Chondrocyte (in vitro differentiated cells): ENCODE data around the gene SGSM2. TPM values are rescaled to one million over a fixed set of nuclear protein-coding genes. Genes with fewer than 3 reads are reported as not detected.

Experiments used
- DNase-seq: peaks from one replicate; pipeline ENCODE4 v3.0.0; 2021; ENCODE audit warnings: mixed read lengths, low spot score
- H3K27ac Mint-ChIP-seq: one replicate; pipeline ENCODE4 v1.8.0; 2021; ENCODE audit warnings: mild to moderate bottlenecking, moderate library complexity, mixed read lengths; ENCODE audit not compliant: unreplicated experiment
- H3K27me3 Mint-ChIP-seq: 2 replicates; pipeline ENCODE4 v1.8.0; 2021; ENCODE audit warnings: low read depth, mixed read lengths
- H3K36me3 Mint-ChIP-seq: 2 replicates; pipeline ENCODE4 v1.8.0; 2021; ENCODE audit warnings: low read depth, mixed read lengths
- H3K4me1 Mint-ChIP-seq: 2 replicates; pipeline ENCODE4 v1.8.0; 2021; ENCODE audit warnings: low read depth, mild to moderate bottlenecking, mixed read lengths
- H3K4me3 Mint-ChIP-seq: one replicate; pipeline ENCODE4 v1.8.0; 2021; ENCODE audit warnings: mild to moderate bottlenecking, moderate library complexity, mixed read lengths; ENCODE audit not compliant: unreplicated experiment
- H3K9me3 Mint-ChIP-seq: 2 replicates; pipeline ENCODE4 v1.8.0; 2021; ENCODE audit warnings: low read depth, mixed read lengths
- total RNA-seq: library from RNA; stranded (reverse); gene quantifications from 3 replicates; pipeline ENCODE4 v1.2.1, GENCODE V29; 2021
- TF ChIP-seq, protein P1 (sequence below): fragments of 200-600 bp; sonication (generic); IDR thresholded peaks from 2 replicates; pipeline ENCODE4 v1.5.0; 2021; ENCODE audit warnings: antibody characterized with exemption, mild to moderate bottlenecking, moderate library complexity

SGSM2 gene
- total RNA-seq, 1 donor from 2014 or later, result 43.2 TPM

DNA sequence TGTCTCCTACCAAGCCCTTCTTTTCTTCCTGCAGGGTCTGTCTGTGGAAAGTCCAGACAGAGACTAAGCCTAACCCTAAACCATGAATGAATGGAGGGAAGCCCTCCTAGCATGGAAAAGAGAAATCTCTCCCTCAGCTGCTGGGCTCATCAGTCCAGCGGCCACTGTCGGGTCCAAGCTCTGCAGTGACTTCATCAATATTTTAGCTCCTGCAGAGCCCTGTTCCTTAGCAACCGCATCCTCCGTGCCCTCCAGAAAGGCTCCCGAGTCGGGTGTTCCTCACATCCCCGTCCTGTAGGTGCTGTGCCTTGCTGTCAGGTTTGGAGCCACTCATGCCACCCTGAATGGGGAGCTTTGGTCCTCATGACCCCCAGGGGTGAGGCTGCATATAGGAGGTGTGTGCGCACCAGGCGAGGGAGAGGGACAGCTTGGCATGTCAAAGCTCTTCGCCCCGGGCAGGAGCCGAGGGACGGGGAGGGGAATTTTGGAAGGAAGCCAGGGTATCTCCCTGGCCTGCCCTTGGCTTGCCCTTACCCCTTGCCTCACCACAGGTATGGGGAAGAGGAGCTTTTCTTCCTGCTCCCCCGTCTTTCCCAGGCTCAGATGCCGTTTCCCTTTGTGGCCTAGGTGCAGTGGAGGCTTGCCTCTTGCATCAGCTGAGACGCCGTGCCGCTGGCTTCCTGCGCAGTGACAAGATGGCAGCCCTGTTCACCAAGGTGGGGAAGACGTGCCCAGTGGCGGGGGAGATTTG is 23.9 kb downstream of the SGSM2 start:
- H3K9me3 Mint-ChIP-seq, result no peaks in the 10 kb centered on the region
- H3K27me3 Mint-ChIP-seq, result no peaks in the 10 kb centered on the region
- no peak overlapping the region for H3K4me3 Mint-ChIP-seq
- H3K36me3 Mint-ChIP-seq, result peaks cover 12% of the 10 kb centered on the region
- no peak for DNase-seq
- peaks cover 20% of the 10 kb centered on the region for H3K4me1 Mint-ChIP-seq
- peak overlapping the region; percentile 27 for H3K27ac Mint-ChIP-seq
- TF ChIP-seq, protein P1, sequence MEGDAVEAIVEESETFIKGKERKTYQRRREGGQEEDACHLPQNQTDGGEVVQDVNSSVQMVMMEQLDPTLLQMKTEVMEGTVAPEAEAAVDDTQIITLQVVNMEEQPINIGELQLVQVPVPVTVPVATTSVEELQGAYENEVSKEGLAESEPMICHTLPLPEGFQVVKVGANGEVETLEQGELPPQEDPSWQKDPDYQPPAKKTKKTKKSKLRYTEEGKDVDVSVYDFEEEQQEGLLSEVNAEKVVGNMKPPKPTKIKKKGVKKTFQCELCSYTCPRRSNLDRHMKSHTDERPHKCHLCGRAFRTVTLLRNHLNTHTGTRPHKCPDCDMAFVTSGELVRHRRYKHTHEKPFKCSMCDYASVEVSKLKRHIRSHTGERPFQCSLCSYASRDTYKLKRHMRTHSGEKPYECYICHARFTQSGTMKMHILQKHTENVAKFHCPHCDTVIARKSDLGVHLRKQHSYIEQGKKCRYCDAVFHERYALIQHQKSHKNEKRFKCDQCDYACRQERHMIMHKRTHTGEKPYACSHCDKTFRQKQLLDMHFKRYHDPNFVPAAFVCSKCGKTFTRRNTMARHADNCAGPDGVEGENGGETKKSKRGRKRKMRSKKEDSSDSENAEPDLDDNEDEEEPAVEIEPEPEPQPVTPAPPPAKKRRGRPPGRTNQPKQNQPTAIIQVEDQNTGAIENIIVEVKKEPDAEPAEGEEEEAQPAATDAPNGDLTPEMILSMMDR, result no peak

DNA sequence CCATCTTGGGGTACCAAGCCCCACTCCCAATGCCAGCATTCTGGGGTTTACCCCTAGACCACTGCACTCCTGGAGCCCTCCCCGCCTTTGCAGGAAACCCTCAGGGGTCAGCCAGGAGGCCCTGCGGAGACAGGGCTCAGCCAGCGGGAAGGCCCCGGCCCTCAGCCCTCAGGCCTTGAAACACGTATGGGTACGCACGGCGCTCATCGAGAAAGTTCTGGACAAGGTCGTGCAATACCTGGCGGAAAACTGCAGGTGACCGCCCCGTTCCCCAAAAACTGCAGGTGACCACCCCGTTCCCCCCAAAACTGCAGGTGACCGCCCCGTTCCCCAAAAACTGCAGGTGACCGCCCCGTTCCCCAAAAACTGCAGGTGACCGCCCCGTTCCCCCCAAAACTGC is 24.7 kb downstream of the SGSM2 start:
- DNase-seq, result no peak
- Mint-ChIP-seq H3K4me3 (no peak overlapping the region), H3K4me1 (peaks cover 20% of the 10 kb centered on the region), H3K36me3 (peaks cover 14% of the 10 kb centered on the region), H3K27ac (no peak overlapping the region), H3K9me3 (no peaks in the 10 kb centered on the region), H3K27me3 (no peaks in the 10 kb centered on the region)
- TF ChIP-seq, protein P1, result no peak

- no peak overlapping the region for H3K27ac Mint-ChIP-seq
Observed at GRCh38 chr17:2362416-2362815, 25.1 kb downstream of the SGSM2 start.

GRCh38 chr17:2362881-2363280 is 25.6 kb downstream of the SGSM2 start:
- Mint-ChIP-seq H3K4me3 (no peak overlapping the region), H3K9me3 (no peaks in the 10 kb centered on the region), H3K27ac (no peak overlapping the region), H3K36me3 (peaks cover 14% of the 10 kb centered on the region), H3K4me1 (peaks cover 20% of the 10 kb centered on the region), H3K27me3 (no peaks in the 10 kb centered on the region)
- no peak for DNase-seq
- TF ChIP-seq, protein P1, result no peak

More at GRCh38 chr17:2362416-2362815, 25.1 kb downstream of the SGSM2 start:
- Mint-ChIP-seq H3K27me3 (no peaks in the 10 kb centered on the region), H3K36me3 (peaks cover 14% of the 10 kb centered on the region), H3K4me1 (peaks cover 20% of the 10 kb centered on the region), H3K9me3 (no peaks in the 10 kb centered on the region), H3K4me3 (no peak overlapping the region)
- TF ChIP-seq, protein P1, result no peak
- no peak for DNase-seq

DNA sequence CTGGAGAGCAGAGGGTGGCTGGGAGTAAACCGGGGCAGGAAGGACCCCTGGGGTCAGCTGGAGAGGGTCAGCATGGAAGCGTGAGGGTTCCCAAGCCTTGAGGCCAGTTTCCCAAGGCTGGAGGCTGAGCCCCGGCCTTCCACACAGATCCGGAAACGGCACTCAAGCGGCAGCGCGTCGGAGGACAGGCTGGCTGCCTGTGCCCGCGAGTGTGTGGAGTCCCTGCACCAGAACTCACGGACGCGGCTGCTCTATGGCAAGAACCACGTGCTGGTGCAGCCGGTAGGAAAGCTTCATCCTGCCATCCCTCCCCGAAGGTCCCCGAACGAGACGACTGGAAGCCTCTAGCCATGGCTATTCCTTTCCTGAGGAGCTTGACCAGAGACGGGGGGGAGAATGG is 26.0 kb downstream of the SGSM2 start:
- H3K36me3 Mint-ChIP-seq, result peaks cover 14% of the 10 kb centered on the region
- H3K27ac Mint-ChIP-seq, result no peak overlapping the region
- no peak for DNase-seq
- H3K4me1 Mint-ChIP-seq, result peaks cover 20% of the 10 kb centered on the region
- H3K9me3 Mint-ChIP-seq, result no peaks in the 10 kb centered on the region
- H3K4me3 Mint-ChIP-seq, result no peak overlapping the region
- TF ChIP-seq, protein P1, result no peak
- no peaks in the 10 kb centered on the region for H3K27me3 Mint-ChIP-seq
